Panc1 (cell line): ENCODE results near the gene TDRD10. TPM values are rescaled to one million over a fixed set of nuclear protein-coding genes. Genes with fewer than 3 reads are reported as not detected.

ENCODE experiments used
- ATAC-seq: fragments of 200-7000 bp; cut with Tn5 transposase; 2 replicates; pipeline ENCODE4 v1.9.1; 2020; ENCODE audit warnings: mild to moderate bottlenecking, moderate library complexity
- BruUV-seq: library from RNA; stranded (reverse); fragments of 400-500 nt; replicated peaks from 2 replicates; lab custom pipeline; 2021; lab: Mats Ljungman, UMichigan
- CTCF ChIA-PET: fragments of 300-600 bp; sonication (Branson Sonifier 250); formaldehyde crosslinking; loops from one replicate; lab custom pipeline; 2022; ENCODE audit warnings: antibody characterized with exemption; lab: Charles Lee
- POLR2A ChIA-PET: fragments of 300-600 bp; sonication (Branson Sonifier 250); formaldehyde crosslinking; loops from one replicate; lab custom pipeline; 2022; ENCODE audit warnings: antibody characterized with exemption; lab: Charles Lee
- DNase-seq: peaks from one replicate; pipeline ENCODE4 v3.0.0-alpha.2; 2010; ENCODE audit warnings: low read depth, low spot score
- H3K27ac ChIP-seq: 2 replicates; pipeline ENCODE4 v1.5.1; 2011; ENCODE audit warnings: mild to moderate bottlenecking, low read length, inconsistent platforms
- H3K27me3 ChIP-seq: fragments of 200-500 bp; sonication (Bioruptor generic); 2 replicates; pipeline ENCODE4 v1.6.0; 2014; ENCODE audit warnings: low read length, inconsistent platforms; ENCODE audit not compliant: control insufficient read depth, insufficient read depth
- H3K36me3 ChIP-seq: fragments of 200-500 bp; sonication (Bioruptor generic); 2 replicates; pipeline ENCODE4 v1.5.1; 2014; ENCODE audit warnings: inconsistent platforms, mild to moderate bottlenecking, low read length, moderate library complexity; ENCODE audit not compliant: control insufficient read depth, insufficient read depth
- H3K4me1 ChIP-seq: 2 replicates; pipeline ENCODE4 v1.5.1; 2011; ENCODE audit warnings: inconsistent platforms, mild to moderate bottlenecking, low read length, moderate library complexity; ENCODE audit not compliant: control insufficient read depth, insufficient read depth
- H3K4me3 ChIP-seq, 2 experiments: 2 replicates each; pipeline ENCODE4 v1.5.1; 2011 to 2012; ENCODE audit warnings: low read depth in 2 of 2, low read length in 2 of 2, mild to moderate bottlenecking in 2 of 2, inconsistent platforms in 1 of 2, moderate library complexity in 1 of 2
- H3K9me3 ChIP-seq: fragments of 200-500 bp; sonication (Bioruptor generic); 2 replicates; pipeline ENCODE4 v1.5.1; 2014; ENCODE audit warnings: low read depth, mild to moderate bottlenecking, inconsistent platforms, low read length, moderate library complexity; ENCODE audit not compliant: control insufficient read depth, insufficient read depth
- CTCF ChIP-seq: fragments of 450-650 bp; IDR thresholded peaks from 2 replicates; pipeline ENCODE4 v1.5.1; 2017; ENCODE audit warnings: mild to moderate bottlenecking
- POLR2AphosphoS5 ChIP-seq: IDR thresholded peaks from 2 replicates; pipeline ENCODE4 v1.6.1; 2012; ENCODE audit warnings: mild to moderate bottlenecking, low read depth, low read length, moderate library complexity
- SIN3A ChIP-seq: IDR thresholded peaks from 2 replicates; pipeline ENCODE4 v1.6.1; 2012; ENCODE audit warnings: low read depth, mild to moderate bottlenecking, low read length, moderate library complexity, borderline replicate concordance; ENCODE audit not compliant: insufficient read depth
- TCF7L2 ChIP-seq: IDR thresholded peaks from 2 replicates; pipeline ENCODE4 v1.6.1; 2011; ENCODE audit warnings: mild to moderate bottlenecking, low read depth, low read length, inconsistent platforms
- in situ Hi-C: cut with HindIII; loops from 2 replicates; pipeline ENCODE4 v1.10.0; 2016; ENCODE audit warnings: low sequenced_read_pairs, low pct_unique_long_range_greater_than_20kb
- intact Hi-C: fragments of 100-400 bp; cut with micrococcal nuclease; formaldehyde crosslinking; loops from one replicate; pipeline ENCODE4 v1.10.0; 2022; ENCODE audit not compliant: unreplicated experiment
- total RNA-seq: library from RNA; stranded (reverse); gene quantifications from one replicate; pipeline ENCODE4 v1.2.1, GENCODE V29; 2021; ENCODE audit not compliant: unreplicated experiment
- TF ChIP-seq, protein P1 (sequence below), 2 experiments: IDR thresholded peaks; 2 replicates each; pipeline ENCODE4 v1.6.1; 2011 to 2012; ENCODE audit warnings: low read depth in 2 of 2, control low read depth in 1 of 2, low read length in 1 of 2, mild to moderate bottlenecking in 1 of 2, moderate library complexity in 1 of 2; ENCODE audit not compliant: insufficient read depth in 1 of 2

The TDRD10 gene
- total RNA-seq, 1 experiment from 2014 or later: not detected

- no peak for TF ChIP-seq SIN3A
Observed at GRCh38 chr1:154577346-154578057, 75.5 kb downstream of the TDRD10 start (continued).

GRCh38 chr1:154578058-154578418 lies 76.0 kb downstream of the TDRD10 start:
- ATAC-seq: no peak
- H3K27me3 ChIP-seq: no peaks in the 10 kb centered on the region
- no peak overlapping the region for H3K27ac ChIP-seq
- intact Hi-C loops: no loop called here
- in situ Hi-C loops: no loop called here
- no peak overlapping the region for H3K4me3 ChIP-seq
- H3K9me3 ChIP-seq: no peaks in the 10 kb centered on the region
- H3K4me1 ChIP-seq: no peaks in the 10 kb centered on the region
- CTCF ChIA-PET: no interaction called here
- BruUV-seq: no TSS peak
- TF ChIP-seq, protein P1, sequence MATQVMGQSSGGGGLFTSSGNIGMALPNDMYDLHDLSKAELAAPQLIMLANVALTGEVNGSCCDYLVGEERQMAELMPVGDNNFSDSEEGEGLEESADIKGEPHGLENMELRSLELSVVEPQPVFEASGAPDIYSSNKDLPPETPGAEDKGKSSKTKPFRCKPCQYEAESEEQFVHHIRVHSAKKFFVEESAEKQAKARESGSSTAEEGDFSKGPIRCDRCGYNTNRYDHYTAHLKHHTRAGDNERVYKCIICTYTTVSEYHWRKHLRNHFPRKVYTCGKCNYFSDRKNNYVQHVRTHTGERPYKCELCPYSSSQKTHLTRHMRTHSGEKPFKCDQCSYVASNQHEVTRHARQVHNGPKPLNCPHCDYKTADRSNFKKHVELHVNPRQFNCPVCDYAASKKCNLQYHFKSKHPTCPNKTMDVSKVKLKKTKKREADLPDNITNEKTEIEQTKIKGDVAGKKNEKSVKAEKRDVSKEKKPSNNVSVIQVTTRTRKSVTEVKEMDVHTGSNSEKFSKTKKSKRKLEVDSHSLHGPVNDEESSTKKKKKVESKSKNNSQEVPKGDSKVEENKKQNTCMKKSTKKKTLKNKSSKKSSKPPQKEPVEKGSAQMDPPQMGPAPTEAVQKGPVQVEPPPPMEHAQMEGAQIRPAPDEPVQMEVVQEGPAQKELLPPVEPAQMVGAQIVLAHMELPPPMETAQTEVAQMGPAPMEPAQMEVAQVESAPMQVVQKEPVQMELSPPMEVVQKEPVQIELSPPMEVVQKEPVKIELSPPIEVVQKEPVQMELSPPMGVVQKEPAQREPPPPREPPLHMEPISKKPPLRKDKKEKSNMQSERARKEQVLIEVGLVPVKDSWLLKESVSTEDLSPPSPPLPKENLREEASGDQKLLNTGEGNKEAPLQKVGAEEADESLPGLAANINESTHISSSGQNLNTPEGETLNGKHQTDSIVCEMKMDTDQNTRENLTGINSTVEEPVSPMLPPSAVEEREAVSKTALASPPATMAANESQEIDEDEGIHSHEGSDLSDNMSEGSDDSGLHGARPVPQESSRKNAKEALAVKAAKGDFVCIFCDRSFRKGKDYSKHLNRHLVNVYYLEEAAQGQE (IDR thresholded peaks at IDR 0.05; ENCODE audit: insufficient read depth in 1 of 2, low read depth in 2 of 2, low read length in 1 of 2): no peak
- TF ChIP-seq POLR2AphosphoS5: no peak
- TF ChIP-seq TCF7L2: no peak
- POLR2A ChIA-PET: no interaction called here
- peaks cover 7% of the 10 kb centered on the region; the same call in 1 of the 2 replicates for H3K36me3 ChIP-seq
- DNase-seq: no peak

GRCh38 chr1:154579374-154579773 lies 77.4 kb downstream of the TDRD10 start:
- BruUV-seq: no TSS peak
- Histone ChIP-seq H3K36me3 (peaks cover 8% of the 10 kb centered on the region; the same call in 1 of the 2 replicates), H3K9me3 (no peaks in the 10 kb centered on the region), H3K27me3 (no peaks in the 10 kb centered on the region), H3K27ac (no peak overlapping the region), H3K4me3 (no peak overlapping the region), H3K4me1 (no peaks in the 10 kb centered on the region)
- in situ Hi-C loops (no loop called here), intact Hi-C loops (no loop called here)
- POLR2A ChIA-PET: no interaction called here
- ATAC-seq: no peak
- CTCF ChIA-PET: no interaction called here
- TF ChIP-seq CTCF: no peak
- 0 out of 2 replicates have a peak, but pooled peaks have one; percentile 21 for TF ChIP-seq POLR2AphosphoS5
- no peak for TF ChIP-seq SIN3A
- TF ChIP-seq, protein P1 (IDR thresholded peaks at IDR 0.05; ENCODE audit: insufficient read depth in 1 of 2, low read depth in 2 of 2, low read length in 1 of 2): no peak
- DNase-seq: no peak
